Lower leg skin (tissue), 4 donors: ENCODE measurements around the gene NFATC2. TPM values are rescaled to one million over a fixed set of nuclear protein-coding genes. Genes with fewer than 3 reads are reported as not detected.

Source experiments
- DNase-seq, 2 donors: peaks; one replicate each; pipeline ENCODE4 v3.0.0-alpha.2; 2019; ENCODE audit warnings: low spot score in 2 of 2
- H3K4me3 ChIP-seq: fragments of 200-600 bp; sonication (generic); 2 replicates; pipeline ENCODE4 v1.5.1; 2017; ENCODE audit warnings: mild to moderate bottlenecking, low read depth; ENCODE audit not compliant: poor library complexity, severe bottlenecking
- CTCF ChIP-seq, 3 donors: fragments of 450-650 bp; IDR thresholded peaks; one replicate each; pipeline ENCODE4 v1.5.1; 2016; ENCODE audit warnings: antibody characterized with exemption in 3 of 3, mild to moderate bottlenecking in 3 of 3, moderate library complexity in 2 of 3
- POLR2A ChIP-seq, 2 donors: fragments of 450-650 bp; IDR thresholded peaks; one replicate each; pipeline ENCODE4 v1.6.1; 2016 to 2017; ENCODE audit warnings: antibody characterized with exemption in 2 of 2, mild to moderate bottlenecking in 1 of 2, moderate library complexity in 1 of 2
- WGBS, 2 donors: methylation state at CpG; one replicate each; pipeline ENCODE4 v1.1.5; 2018; 5-methylcytosine and 5-hydroxymethylcytosine counted together
- intact Hi-C: fragments of 100-400 bp; cut with DNase I; formaldehyde crosslinking; loops from one replicate; pipeline ENCODE4 v1.15.0; 2023; ENCODE audit warnings: low total_unique reads
- total RNA-seq, 4 donors: library from RNA; depleted of rRNA; stranded (reverse); fragments of >200 nt; gene quantifications; one replicate each; pipeline ENCODE4 v1.1.0, GENCODE V29; 2016

The NFATC2 gene
- total RNA-seq, 4 donors from 2014 or later, result 4.0 to 10.4 (median 5.1) TPM

- intact Hi-C loops, result no loop called here
- WGBS, 2 donors, result 92 to 96% methylated on average over 12 of the region's 12 CpGs
- no peak for DNase-seq
- no peak overlapping the region for H3K4me3 ChIP-seq
- TF ChIP-seq CTCF (IDR thresholded peaks at IDR 0.05) (no peak), POLR2A (IDR thresholded peaks at IDR 0.05) (no peak)
Observed at GRCh38 chr20:51381557-51381956, 161.0 kb downstream of the NFATC2 start.

- no peak for DNase-seq
- 87 to 92% methylated on average over 13 of the region's 13 CpGs for WGBS, 2 donors
- intact Hi-C loops, result no loop called here
- TF ChIP-seq POLR2A (IDR thresholded peaks at IDR 0.05) (no peak), CTCF (IDR thresholded peaks at IDR 0.05) (no peak)
- H3K4me3 ChIP-seq, result no peak overlapping the region
Observed at GRCh38 chr20:51380401-51381385, 161.8 kb downstream of the NFATC2 start.

GRCh38 chr20:51379601-51380341 is 162.7 kb downstream of the NFATC2 start:
- WGBS, 2 donors, result 88 to 90% methylated on average over 8 of the region's 8 CpGs
- H3K4me3 ChIP-seq, result no peak overlapping the region
- no peak for DNase-seq
- TF ChIP-seq POLR2A (IDR thresholded peaks at IDR 0.05) (no peak), CTCF (IDR thresholded peaks at IDR 0.05) (no peak)
- intact Hi-C loops, result no loop called here

- intact Hi-C loops, result no loop called here
- TF ChIP-seq CTCF (IDR thresholded peaks at IDR 0.05), result no peak
- no peak for TF ChIP-seq POLR2A (IDR thresholded peaks at IDR 0.05)
- no peak for DNase-seq
- WGBS, 2 donors, result 93 to 94% methylated on average over 19 of the region's 19 CpGs
- no peak overlapping the region for H3K4me3 ChIP-seq
Observed at GRCh38 chr20:51378171-51378928, 164.2 kb downstream of the NFATC2 start.

- 94 to 95% methylated on average over 8 of the region's 8 CpGs for WGBS, 2 donors
Observed at GRCh38 chr20:51377132-51377531, 165.4 kb downstream of the NFATC2 start.

More at GRCh38 chr20:51377132-51377531, 165.4 kb downstream of the NFATC2 start:
- no peak for DNase-seq
- intact Hi-C loops, result no loop called here
- TF ChIP-seq POLR2A (IDR thresholded peaks at IDR 0.05) (no peak), CTCF (IDR thresholded peaks at IDR 0.05) (no peak)
- H3K4me3 ChIP-seq, result no peak overlapping the region
